ENCODE measurements around the gene UBR4.
"Not testable (repeated sequence)": the region's sequence is repeated elsewhere in the genome, so short reads cannot be mapped to it uniquely, and the experiment has no call there.

Gene UBR4

DNA sequence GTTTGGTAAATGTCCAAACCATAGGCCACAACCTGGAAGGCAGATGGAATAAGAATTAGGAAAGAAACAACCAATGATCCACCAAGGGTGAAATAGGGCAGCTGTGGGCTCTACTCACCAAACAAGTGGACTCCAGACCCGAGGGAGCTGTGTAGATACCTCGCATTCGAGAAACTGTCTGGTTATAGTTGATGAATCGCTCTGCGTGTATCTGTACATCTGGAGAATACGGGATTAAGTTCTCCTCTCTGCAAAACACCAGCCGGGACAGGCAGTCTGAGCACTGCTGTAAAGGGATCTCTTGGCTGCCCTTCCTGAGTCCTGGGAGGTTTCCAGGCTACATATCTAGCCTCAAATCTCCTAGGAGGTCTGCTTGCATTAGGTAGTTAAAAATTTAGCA lies 9.4 kb upstream of the UBR4 start:
- DNase-seq, result no peak

DNA sequence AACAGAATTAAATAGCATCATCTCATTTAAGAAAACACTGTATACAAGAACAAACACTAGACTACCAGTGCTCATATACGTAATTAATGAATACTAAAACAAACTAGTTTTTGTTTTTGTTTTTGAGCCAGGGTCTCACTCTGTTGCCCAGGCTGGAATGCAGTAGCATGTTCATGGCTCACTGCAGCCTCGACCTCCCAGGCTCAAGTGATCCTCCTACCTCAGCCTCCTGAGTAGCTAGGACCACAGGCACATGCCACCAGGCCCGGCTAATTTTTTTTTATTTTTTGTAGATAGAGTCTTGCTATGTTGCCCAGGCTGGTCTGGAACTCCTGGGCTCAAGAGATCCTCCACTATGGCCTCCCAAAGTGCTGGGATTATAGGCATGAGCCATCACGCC lies 6.5 kb upstream of the UBR4 start:
- not testable (repeated sequence) for DNase-seq

DNA sequence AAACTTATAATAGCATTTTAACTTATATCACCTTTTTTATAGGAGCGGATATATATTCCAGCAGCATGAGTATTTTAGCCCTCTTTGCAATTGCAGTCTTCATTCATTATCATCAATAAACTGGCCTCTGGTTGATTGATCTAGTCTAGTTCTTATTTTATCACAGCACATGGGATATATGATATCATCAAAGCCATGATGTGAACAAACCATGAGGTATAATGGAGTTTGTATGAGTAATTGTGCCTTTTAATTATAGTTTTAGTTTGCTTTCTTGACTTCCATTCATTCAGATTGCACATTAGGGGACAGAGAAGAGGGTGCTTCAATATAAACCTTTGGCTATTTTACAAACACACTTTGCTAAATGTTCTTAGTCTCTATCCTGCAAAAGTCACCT lies 3.5 kb upstream of the UBR4 start:
- DNase-seq, result no peak

DNA sequence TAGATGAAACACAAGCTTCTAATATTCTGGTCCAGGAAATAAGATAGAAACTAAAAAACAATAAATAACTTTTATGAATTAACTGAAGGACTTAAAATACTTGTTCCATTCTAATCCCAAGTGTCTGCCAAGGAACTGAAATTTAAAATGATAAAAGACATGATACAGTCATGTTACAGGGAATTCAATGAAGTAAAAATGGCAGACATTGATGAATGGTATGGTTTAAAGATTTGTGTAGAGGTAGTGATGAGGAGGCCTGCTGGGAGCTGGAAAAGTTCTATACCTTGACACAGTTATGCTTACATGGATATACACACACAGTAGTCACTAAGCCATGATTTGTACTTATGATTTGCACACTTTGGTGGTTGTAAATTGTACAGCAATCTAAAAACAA lies 2.1 kb upstream of the UBR4 start:
- no peak for DNase-seq

DNA sequence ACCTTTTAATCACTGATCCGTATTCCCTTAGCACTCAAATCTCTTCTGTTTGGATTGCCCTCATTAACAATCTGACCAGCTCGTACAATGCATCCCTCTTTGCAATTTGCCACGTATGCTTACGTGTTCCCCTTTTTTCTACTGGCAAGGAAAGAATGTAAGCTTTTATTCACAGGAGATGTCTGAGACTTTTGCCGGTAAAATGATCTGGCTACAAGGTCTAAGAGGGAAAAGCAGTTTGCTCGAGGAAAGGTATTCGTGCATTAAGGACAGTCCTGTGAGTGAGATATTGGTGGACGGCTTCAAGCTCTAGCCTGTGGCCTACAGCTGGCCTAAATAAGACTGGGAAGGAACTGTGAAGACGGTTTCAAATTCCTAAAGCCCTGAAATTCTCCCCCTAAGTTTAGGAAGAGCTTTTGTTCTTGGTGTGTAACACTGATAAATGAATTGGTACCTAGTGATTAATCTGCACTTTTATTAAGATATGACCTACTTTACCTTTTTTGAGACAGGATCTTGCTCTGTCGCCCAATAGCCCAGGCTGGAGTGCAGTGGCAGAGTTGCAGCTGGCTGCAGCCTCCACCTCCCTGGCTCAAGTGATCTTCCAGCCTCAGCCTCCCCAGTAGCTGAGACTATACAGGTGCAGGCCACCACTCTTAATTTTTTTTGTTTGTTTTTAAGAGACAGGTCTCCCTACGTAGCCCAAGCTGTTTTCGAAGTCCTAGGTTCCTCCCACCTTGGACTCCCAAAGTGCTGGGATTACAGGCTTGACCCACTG lies 895 bp upstream of the UBR4 start:
- DNase-seq, result no peak

DNA sequence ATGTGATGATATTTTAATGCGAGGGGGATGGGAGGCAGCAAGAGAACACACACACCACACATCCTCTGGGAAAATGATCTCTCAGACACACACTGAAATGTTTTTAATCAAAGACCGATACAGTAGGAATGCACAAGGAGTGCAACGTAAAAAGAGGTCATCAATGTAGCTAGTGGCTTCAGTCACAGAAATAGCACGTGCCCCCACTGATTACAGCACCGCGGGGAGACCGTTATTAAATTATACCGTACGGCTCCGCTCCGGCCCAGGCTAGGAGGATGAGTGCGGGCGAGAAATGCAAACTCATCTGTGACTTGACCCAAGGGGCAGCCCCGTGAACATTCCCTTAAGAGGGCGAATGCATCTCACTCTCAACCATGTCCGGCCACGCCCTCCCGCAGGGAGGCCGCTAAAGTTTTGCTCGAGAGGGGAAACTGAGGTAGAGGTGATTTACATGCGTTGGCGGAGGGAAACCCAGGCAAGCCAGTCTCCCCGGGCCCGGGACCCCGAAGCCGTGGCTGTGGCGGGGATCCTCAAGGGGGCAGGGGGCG lies 552 bp downstream of the UBR4 start:
- no peak for DNase-seq

DNA sequence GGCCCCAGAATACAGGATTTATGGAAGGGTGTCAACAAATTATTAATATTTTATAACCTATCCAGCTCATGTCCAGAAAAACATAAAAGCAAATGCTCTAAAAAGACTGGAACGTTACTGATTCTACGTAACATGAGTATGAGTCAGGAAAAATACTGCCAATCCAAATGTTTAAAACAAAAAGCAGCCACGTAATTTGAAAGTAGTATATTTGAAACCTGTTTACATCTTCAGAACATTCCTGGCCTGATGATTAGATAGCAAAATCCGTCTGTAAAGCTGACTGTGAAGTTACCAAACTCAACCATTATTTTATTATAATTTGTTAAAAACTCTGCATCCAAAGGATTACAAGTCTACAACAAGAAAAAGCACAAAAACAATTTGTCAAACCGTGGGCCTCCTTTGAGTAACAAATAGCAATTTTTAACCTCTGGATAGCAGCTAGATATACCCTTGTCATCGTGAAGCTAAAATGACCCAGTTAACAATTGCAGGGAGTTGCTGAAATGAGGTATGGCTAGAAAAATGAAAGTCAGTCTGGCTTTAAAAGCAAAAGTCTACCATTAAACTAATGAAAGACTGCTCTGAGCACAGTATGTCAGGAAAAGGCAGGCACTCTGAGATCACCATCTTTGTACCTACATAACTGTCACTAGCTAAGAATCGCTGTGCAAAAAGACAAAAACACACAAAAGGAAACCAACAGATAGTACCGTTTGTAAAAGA lies 1.2 kb downstream of the UBR4 start:
- DNase-seq, result no peak

DNA sequence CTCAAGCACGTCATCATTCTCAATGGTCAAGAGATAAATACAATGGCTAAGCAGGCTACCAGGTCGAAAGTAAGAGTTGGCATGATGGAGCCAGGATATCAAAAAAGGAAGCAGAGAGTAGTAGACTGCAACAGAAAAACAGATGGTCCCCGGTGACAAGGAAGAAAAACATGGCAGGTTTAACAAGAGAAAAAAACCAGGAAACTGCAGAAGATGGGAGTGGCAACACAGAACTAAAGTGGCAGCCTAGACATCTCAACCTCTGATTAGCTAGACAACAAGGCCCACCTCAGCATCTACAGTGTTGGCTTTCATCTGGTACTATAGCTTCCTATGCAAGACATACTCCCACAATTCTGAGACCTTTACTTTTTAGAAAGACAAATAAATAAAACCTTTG lies 3.1 kb downstream of the UBR4 start:
- DNase-seq, result no peak

DNA sequence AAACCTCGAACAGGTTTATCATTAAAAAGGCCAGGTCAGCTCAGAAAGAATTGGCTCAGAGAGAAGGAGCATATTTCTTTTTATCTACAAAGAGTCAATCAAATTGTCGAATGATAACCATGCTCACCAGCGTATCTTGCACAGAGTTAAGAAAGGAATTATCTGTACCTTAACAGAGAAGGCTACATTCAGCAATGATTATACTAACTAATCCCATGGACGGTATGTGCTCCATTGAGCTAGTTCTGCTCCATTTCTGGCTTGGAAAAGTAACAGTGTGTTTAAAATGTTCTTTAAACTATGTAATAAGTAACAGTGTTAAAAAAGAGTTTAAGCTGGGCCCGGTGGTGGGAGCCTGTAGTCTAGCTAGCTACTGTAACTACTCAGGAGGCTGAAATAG lies 4.2 kb downstream of the UBR4 start:
- DNase-seq, result no peak

DNA sequence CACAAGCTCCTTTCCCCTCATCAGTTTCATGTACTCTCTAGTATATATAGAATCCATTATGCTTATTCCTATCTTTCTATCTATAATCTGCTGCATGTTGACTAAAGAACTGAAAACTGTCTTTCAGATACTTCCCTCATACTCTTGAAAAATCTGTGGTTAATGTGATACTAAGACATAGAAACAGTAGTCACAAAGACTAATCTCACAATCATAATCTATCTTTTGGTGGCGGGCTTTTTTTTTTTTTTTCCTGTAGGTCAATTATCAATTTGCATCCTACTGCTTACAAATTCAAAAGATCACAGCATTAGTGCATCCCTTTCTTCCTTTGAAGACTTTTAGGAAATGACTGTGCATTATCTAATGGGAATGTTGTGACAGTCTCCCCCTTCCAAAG lies 4.7 kb downstream of the UBR4 start:
- no peak for DNase-seq

DNA sequence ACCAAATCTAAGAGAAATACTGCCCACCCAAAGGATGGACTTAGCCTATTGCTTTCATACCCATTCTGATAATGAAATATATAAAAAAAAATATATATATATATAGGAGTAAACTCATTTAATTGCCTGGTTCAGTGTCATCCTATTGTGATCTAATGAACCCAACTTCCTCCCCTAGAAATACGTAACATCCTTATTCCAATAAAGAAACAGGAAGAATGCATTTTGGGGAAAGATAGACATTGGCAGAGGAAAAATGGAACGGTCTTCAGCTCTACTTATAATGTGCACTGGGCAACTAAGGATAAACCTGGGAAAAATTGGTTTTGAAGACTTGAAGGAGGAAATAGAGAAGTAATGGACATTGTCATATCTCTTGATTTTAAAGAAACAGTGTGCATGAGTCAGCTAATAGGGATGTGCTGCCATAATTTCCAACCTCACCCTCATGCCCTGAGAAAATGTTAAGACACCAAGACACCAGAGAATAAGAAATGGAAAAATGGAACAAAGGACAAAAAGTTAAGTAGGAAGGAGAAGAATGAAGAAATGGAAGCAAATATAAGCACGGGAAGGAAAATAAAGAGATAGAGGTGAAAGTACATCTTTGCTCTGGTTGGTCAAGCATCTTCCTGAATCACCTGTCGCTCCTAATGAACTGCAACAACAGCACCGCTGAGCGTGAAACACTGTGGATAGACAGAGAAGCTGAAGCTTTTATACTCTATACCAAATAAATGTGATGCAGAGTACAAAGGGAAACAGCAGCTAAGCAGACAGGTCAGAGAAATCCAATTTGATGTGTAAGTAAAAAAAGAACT lies 5.4 kb downstream of the UBR4 start:
- DNase-seq, result no peak

DNA sequence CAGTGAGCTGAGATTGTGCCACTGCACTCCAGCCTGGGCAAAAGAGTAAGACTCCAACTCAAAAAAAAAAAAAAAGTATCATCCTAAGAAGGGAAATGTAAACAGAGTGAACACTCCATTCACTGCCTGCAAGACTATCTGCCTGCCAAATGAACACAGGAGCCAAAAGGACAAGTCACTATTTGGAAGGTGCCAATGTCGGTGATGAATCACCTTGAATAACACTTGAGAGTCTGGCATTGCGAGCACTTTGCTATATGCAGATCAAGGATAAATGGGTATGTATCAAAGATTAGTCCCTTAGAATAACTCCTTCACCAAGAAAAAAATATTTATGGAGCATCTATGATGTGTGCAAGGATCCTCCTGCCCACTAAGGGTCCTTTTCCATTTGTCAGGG lies 6.6 kb downstream of the UBR4 start:
- no peak for DNase-seq

DNA sequence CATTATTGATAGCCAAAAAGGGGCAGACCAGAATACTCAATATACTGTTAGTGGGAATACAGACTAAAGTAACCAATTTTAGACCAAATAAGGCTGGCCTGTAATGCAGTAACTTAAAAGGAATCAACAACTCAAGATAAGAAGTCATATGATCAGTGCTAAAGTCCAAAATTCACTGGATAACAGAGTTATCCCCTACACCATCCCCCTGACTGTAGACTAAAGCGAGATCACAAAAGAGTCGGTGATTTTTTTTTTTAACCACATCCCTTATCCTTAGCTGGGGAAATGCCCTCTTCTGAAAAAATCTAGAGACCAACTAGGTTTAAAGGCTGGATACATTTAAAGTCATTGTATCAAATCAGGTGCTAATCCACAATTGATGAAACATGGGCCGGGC lies 7.7 kb downstream of the UBR4 start:
- no peak for DNase-seq

DNA sequence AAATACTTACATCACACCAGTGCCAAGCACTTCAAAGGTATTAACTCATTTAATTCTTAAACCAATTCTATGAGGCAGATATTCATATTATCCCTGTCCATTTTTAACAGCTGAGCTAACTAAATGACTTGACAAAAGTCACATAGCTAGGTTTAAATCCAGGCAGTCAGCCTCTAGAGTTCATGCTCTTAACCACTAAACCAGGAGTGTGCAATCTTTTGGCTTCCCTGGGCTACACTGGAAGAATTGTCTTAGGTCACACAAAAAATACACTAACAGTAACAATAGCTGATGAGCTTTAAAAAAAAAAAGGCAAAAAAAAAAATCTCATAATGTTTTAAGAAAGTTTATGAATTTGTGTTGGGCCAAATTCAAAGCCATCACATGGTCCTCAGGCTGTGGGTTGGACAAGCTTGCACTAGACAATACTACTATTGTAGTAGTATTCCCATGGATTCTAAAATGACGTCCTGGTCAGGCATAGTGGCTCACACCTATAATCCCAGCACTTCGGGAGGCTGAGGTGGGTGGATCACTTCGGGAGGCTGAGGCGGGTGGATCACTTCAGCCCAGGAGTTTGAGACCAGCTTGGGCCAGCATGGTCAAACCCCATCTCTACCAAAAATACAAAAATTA lies 10.0 kb downstream of the UBR4 start:
- no peak for DNase-seq

DNA sequence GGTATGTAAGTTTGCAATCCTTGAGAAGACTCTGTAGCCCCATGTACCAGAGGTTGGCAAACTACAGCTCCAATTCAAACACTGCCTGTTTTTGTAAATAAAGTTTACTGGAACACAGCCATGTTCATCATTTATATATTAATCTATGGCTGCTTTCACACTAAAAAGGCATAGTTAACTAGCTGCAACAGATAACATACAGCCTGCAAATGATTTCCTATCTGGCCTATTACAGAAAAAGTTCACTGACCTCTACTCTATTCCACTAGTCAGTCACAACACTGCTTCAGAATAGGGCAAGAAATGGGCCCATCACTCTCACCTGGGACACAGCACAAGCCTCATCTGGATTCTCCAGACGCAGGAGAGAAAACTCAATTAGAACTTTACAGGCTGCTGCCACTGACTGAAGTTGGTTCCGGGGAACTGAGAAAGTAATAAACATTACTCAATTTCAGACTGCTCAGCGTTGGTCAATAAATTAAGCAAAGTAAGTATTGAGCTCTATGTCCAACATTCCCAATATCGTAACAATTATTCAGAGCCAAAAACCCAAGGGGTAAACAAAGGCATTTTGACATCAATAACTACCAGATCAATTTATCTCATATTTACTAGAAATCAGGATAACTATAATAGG lies 10.6 kb downstream of the UBR4 start:
- no peak for DNase-seq

DNA sequence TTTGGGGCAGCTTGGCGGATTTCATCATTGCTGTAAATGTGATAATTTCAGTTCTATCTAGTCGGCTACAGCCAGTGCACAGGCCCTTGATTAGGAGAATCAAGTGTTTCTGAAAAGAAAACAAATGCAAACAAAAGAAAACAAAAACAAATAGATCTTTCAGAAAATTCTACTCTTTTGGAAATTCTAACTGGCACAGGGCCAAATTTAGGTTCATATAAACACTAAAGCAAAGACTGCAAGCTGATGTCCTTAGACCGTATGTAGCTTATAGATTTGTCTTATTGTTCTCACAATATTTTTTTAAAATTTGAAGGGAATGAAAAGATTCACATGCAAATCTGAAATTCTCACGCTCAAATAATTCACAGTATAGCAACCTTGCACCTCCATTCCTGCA lies 11.2 kb downstream of the UBR4 start:
- no peak for DNase-seq

DNA sequence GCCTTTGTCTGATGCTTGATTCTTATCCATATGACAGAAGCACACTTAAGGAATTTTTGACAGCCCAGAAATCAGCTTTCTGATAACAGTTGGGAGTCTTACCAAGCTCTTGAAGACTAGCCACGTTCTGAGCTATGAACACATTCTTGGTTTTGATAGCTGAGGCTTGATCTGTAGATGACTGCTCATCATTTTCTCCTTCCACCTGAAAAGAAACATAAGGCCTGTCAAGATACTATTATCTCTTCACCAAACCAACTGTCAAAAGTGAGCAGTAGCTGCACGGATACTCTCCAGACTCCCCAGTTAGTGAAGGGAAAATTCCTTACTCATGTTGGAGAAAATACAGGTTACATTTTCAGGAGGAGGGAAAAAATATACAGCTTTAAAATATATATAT lies 12.2 kb downstream of the UBR4 start:
- DNase-seq, result no peak

DNA sequence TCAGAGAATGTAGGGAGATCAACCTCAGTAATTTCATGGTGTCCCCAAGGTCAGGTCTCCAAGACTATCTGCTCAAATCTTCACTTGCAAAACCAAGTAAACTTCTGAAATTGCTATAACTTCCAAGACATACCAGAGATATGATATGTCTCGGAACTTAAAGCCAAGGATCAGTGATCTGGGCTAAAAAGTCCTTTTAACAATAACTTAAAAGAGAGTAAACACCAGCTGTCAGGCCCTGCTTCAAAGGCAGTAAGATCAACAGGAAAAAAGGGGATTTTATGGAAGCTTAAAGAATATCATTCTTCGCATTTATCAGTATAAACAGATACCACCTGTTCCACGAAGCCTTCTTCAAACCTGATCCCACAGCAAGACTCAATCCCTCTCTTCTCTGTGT lies 13.7 kb downstream of the UBR4 start:
- no peak for DNase-seq

DNA sequence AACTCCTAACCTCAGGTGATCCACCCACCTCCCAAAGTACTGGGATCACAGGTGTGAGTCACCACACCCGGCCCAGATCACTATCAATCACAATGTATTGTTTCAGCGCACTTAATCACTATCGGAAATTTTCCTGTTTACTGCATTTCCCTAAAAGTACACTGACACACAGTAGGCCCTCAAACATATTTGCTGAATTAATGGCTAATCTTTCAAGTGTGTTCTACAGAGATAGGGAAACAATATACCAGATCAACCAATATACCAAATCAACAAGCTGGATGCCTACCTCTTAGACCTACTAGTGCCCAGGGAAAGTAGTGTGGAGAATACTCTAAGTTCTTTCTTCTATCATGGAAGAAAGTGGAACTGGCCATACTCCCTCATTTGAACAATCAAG lies 17.1 kb downstream of the UBR4 start:
- no peak for DNase-seq

DNA sequence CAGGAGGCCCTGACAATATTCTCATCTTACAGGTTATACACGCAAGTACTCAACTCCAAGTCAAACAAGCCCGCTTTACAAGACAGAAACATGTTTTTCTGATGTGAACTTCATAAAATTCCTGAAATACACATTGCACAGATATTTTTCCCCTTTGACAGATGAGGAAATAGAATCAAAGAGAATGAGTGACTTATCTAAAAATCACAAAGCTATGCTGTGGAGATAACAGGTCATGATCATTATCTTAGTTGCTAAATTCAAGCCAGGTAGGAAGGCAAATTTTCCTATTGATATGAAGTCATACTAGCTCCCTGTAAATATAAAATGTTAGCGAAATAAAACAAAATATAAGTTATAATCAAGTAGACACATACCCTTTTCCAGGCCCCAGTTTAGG lies 18.3 kb downstream of the UBR4 start:
- no peak for DNase-seq

DNA sequence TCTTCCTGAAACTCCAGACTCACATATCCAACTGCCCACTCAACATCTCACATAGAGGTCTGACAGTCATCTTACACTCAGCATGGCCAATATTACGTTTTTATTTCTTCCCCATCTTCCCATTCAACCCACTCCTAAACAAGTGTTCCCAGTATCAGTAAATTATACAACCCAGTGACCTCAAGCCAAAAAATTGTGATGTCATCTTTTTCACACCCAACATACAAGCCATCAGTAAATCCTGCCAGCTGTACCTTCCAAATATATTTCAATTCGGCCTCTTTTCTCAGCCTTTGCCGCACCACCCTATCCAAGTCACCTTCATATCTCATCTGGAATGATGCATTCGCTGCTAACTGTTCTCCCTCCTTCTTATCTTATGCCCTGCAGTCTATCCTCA lies 19.6 kb downstream of the UBR4 start:
- DNase-seq, result no peak

DNA sequence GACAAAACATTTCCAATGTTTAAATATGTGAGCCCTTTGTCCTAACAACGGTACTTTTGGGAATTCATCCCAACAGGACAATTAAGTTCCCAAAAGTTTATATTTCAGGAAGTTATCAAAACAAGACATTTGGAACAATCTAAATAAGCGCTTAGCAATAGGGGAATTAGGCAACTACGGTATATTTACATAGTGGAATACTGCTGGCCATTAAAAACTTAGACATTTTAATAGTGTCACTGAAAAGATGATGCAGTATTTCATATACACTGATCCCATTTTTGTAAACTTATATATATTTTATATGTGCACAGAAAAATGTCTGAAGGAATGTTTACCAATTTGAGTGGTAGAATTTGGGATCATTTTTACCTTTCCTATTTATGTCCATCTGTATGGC lies 20.8 kb downstream of the UBR4 start:
- no peak for DNase-seq

DNA sequence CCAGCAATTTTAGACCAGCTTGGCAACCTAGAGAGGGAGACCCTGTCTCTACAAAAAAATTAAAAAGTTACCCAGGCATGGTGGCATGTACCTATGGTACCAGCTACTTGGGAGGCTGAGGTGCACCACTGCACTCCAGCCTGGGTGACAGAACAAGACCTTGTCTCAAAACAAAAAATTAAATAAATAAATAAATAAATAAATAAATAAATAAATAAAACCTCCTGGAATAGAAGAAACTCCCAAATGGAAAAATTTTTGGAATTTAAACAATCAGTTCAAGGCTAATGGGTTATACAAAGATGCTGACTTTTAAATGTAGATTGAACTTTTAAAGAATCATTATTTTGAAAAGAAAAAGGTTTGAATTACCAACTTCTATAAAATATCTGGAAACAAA lies 22.2 kb downstream of the UBR4 start:
- DNase-seq, result no peak

Data from NCI-H1048 (cell line).